Measurements from ENCODE around the gene IKZF1.

IKZF1 gene

GRCh38 chr7:50282813-50283605 lies 21.5 kb upstream of the IKZF1 start:
- no peak for DNase-seq (ENCODE audit: low read depth in 2 of 2, low spot score in 1 of 2)

GRCh38 chr7:50283731-50284130 lies 20.8 kb upstream of the IKZF1 start:
- no peak for DNase-seq (ENCODE audit: low read depth in 2 of 2, low spot score in 1 of 2)

DNA sequence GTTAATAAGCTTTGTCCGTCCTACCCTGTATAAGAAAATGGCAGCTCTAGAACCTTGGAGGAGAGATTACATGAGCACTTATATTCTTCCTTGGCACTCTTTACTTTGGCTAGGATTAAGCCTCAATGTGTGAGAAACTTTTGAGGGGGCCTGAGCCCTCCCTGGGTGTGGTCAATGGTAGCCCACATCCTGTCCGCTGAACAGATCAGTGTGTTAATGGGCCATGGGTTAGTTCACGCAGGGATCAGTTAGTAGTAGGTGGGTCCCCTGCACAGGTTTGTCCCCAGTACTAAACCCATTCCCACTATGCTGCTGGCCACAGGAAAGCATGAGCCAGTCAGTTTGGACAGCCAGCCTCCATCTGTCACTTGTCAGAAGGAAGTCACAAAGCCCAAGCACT lies 20.2 kb upstream of the IKZF1 start:
- DNase-seq (ENCODE audit: low read depth in 2 of 2, low spot score in 1 of 2) = no peak

- DNase-seq (ENCODE audit: low read depth in 2 of 2, low spot score in 1 of 2) = no peak
These were observed 19.2 kb upstream of the IKZF1 start for GRCh38 chr7:50285269-50285668.

- no peak for DNase-seq (ENCODE audit: low read depth in 2 of 2, low spot score in 1 of 2)
These were observed 17.4 kb upstream of the IKZF1 start for GRCh38 chr7:50287129-50287528.

GRCh38 chr7:50292165-50292757 lies 12.3 kb upstream of the IKZF1 start:
- DNase-seq (ENCODE audit: low read depth in 2 of 2, low spot score in 1 of 2) = no peak

DNA sequence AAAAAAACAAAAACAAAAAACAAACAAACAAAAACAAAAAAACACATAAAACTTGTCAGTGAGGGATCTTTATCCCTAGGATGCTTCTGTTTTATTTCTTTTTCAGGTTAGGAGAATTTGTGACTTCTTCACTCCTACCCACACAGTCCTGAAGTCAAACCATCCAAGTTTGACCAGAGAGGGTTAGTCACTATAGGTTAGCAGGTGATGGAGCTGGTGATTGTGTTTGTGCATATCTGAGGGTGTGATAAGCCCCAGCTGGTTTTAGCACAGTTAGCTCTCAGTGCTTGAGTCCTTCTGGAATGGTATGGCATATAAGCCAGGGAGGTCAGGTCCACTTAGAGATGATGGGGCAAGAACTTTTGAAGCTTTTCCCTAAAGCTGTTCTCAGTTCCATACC lies 11.8 kb upstream of the IKZF1 start:
- no peak for DNase-seq (ENCODE audit: low read depth in 2 of 2, low spot score in 1 of 2)

DNA sequence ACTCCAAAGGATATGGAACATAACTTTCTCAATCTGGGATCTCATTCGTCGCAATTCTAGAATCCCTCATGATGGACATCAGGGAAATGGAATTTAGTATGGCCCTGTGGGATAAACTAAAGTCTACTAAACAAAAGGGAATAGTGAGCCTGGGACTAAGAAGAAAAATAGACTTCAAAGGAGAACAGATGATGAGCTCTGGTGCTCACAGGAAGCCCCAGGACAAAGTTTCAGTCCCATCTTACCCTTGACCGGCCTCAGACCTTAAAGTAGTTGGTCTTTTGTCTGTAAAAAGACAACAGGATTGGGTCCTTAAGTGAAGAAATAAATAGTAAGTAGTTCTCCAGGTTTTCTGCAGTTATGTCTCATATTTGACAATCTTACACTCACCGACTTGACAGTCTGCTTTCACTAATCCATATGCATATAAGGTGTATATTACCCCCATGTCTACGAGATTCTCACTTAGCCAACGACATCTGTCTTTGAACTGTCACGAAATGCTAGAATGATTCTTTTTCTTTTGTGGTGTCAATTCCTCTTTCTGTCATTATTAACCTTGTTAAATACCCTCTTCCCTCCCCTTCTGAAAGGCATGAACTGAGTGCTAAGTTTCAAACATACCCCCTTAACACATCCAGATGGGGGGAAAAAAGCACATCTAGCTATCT lies 10.9 kb upstream of the IKZF1 start:
- DNase-seq (ENCODE audit: low read depth in 2 of 2, low spot score in 1 of 2) = no peak

- DNase-seq (ENCODE audit: low read depth in 2 of 2, low spot score in 1 of 2) = no peak
These were observed 9.4 kb upstream of the IKZF1 start for GRCh38 chr7:50295133-50295532.

- no peak for DNase-seq (ENCODE audit: low read depth in 2 of 2, low spot score in 1 of 2)
These were observed 7.7 kb upstream of the IKZF1 start for GRCh38 chr7:50296799-50297198.

- DNase-seq (ENCODE audit: low read depth in 2 of 2, low spot score in 1 of 2) = no peak
These were observed 5.5 kb upstream of the IKZF1 start for GRCh38 chr7:50298811-50299562.

DNA sequence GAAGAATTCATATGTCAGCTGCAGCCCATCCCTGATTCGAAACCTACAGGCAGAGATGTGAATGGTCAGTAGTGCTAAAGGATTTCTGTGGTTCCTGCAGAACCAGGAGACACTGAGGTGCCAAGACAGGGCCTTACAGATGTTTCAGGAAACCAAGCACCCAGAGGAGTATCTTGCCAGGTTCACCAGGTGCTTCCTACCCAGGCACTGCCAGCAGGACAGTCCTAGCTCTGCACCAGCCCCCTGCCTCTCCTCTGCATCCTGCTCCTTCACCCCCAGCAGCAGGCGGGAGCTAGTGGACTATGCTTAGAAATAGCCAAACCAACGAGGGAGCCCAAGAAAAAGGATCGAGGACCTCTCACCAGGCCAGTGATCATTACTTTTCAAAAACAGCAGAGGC lies 4.2 kb upstream of the IKZF1 start:
- no peak for DNase-seq (ENCODE audit: low read depth in 2 of 2, low spot score in 1 of 2)

DNA sequence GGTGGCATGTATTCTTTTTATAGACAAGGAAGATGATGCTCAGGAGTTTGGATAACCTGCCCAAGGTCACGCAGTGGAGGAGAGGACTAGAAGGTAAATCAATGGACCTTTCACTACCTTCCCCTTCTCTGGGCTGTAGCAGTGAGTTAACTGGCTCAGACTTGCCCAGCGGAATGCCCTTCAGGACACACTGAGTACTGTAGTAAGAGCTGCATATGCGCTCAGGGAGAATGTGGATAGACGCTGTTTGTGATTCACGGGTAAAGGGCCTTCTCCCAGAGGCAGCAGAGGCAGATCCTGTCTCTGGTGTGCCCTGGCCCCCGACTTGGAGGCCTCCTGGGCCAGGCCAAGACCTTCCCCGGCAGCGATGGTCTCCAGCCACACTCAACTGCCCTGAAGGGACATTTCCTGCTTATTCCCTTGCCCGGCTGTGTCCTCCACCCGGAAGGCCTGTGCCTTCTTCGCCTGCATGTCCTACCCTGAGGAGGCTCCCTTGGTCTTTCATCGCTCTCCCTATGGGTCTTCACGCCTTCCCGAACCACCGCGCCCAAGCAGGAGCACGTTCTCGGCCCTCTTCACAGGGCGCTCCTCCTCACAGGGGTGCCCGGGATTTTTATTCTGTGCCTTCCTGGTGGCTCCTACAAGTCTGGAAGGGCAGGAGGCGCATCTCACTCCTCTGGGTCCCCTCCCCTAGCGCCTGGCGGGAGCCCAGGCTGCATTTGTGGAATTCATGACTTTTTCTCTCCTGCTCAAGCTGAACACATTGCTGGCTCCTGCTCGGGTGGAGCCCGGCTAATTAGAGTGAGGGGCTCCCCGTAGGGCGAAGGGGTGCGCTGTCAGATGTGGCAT lies 1.8 kb upstream of the IKZF1 start:
- no peak for DNase-seq (ENCODE audit: low read depth in 2 of 2, low spot score in 1 of 2)

DNA sequence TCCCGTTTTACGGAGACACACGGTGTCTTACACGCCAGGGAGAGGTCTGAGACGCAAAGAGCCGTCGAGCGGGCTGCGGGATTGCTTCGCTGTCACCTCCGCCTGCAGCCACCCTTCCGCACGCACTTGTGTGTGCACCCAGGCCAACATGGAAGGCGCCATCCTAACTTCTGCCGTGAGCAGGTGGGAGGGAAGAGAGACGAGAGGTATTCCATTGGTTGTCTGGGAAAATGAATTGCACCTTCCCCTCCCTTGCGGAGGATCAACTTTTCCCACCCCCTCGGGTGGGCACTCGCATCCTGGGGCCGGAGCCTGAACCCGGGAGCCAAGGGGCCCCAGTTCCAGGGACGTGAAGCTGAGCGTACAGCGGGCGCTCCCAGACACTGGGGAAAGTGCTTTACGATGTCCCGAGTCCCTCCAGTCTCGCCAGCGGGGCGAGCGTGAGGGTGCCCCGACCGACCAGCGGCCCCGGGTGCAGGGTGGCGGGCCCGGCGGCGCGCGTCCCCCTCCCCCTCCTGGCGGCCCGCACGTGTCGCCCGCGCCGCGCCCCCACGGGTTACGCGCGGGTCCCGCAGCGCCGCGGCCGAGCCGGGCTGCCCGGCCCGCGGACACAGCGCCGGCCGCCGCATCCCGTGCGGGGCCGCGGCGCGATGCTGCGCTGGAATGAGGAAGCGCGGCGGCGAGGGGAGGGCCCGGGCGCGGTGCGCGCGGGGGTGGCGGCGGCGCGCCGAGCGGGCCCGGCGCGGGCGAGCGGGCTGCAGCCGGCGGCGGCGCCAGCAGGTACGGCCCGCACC lies 984 bp upstream of the IKZF1 start:
- DNase-seq (ENCODE audit: low read depth in 2 of 2, low spot score in 1 of 2) = no peak

GRCh38 chr7:50304911-50305582 lies 531 bp downstream of the IKZF1 start:
- DNase-seq (ENCODE audit: low read depth in 2 of 2, low spot score in 1 of 2) = no peak

DNA sequence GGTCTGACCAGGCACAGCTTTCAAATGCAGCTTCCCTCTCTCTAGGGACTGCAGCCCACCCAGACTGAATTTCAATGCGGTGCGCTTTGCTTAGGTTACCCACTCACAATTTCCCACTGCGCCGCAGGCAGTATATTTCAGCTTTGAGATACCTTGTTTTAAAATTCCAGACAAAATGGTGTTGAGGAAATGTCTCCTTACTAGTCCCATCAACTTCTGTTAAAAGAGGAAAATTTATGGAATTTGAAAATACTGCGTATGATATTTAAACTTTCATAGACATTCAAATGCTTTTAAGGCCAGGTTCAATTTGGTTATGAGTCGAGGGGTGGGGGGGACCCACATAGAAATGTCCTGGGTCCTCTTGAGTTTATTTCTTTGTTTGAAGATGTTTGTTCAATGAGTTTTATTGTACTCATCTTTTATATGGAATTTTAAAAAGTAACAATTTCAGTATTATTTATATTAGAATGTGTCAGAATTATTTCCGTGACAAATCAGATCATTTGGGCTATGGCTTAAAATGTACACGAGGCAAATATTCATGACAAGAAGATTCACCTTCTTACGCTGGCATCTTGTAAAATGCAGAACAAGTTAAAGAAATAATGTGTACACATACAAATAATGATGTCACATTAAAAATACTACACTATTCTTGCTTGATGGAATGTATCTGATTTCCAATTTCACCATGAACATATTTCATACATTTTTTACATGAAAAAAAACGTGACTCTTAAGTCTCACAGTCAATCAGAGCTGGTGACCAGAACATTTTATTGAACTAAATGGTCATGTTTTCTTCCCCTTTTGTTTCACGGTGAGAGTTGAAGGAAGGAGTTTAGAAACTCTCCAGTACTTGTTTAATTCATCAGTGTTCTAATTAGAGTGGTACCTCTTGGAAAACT lies 1.3 kb downstream of the IKZF1 start:
- DNase-seq (ENCODE audit: low read depth in 2 of 2, low spot score in 1 of 2) = no peak

DNA sequence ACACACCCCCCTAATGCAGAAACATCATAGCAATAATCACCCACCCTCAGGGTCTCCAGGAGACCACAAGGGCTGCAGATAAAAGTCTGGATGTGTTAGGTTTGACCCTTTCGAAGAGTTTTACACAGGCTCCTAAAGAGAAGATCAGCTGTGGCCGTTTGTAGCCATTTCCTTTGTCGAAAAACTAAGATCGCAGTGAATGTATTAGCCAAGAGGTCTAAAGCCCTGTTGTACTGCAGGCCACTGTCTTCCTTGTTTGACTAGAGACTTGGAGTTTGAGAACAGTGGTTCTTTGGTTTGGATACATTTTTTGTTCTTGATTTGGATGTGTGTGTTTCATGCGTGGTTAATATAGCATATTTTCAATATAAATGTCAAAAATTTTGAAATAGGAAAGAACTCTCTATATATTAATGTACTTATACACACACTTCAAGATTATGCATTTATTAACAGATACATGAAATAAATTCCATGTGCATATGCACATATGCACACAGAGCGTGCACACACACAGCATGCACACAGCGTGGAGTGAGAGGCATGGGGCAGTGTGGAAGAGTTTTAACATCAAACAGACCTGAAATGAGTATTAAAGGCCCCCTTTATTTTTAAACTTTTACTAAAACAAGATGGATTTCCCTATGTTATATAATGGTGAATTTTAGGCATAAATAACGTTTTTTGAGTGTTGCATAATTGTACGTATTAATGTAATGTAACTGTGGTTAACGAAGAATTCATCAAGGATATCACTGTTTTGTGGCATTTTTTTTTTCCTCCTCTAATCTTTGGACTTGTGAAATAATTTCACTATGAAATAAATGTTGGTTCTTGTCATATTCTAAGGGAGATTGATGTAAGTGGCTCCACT lies 2.2 kb downstream of the IKZF1 start:
- no peak for DNase-seq (ENCODE audit: low read depth in 2 of 2, low spot score in 1 of 2)
